ENCODE measurements around the gene RPA3.

Gene RPA3

DNA sequence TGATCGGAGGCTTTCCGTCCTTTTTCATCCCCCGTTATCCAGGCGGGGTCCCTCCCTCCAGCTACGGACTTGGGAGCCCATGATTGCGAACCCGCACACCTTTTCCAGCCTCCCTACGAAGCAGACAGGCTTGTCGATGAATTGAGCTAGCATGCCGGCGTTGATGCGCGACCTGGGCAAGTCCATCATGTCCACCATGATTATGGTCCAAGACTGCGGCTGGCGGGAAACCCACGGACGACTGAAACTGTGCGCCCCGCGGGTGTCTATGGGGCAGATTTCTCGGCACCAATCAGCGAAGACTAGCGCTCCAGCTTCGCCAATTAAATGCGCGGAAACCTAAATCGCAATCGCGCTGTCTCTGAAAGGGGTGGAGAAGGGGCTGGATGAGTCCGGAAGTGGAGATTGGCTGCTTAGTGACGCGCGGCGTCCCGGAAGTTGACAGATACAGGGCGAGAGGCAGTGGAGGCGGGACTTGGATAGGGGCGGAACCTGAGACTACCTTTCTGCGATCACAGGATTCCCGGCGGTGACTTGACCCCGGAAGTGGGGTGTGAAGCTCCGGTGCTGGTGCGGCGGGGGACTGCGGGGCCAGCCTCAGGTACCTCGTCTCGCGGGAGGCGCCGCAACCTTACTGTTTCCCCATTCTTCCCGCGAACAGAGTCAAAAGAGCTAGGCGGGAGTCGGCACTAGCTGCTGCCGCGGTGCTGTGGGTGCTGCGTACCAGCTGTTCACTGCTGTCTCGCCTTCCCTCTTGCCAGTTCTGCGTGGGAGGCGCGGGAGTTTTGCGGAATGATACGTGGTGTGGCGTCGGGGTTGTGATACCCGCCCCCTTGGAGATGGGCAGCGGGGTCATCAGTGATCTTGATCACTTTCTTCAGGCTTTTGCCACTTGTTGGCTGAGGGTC lies 77.9 kb downstream of the RPA3 start, which contains the start of gene UMAD1 (continued):
- no peak for TF ChIP-seq BCL6B (tag by site-specific recombination; IDR thresholded peaks at IDR 0.05)
- peak; percentile 90 for TF ChIP-seq EGR2 (tag by site-specific recombination; IDR thresholded peaks at IDR 0.05; ENCODE audit: low read depth)
- no peak for TF ChIP-seq ZNF398 (tag by site-specific recombination; IDR thresholded peaks at IDR 0.05)
- TF ChIP-seq ZNF776 (tag by site-specific recombination; IDR thresholded peaks at IDR 0.05; ENCODE audit: borderline replicate concordance), result no peak
- TF ChIP-seq, protein P1, sequence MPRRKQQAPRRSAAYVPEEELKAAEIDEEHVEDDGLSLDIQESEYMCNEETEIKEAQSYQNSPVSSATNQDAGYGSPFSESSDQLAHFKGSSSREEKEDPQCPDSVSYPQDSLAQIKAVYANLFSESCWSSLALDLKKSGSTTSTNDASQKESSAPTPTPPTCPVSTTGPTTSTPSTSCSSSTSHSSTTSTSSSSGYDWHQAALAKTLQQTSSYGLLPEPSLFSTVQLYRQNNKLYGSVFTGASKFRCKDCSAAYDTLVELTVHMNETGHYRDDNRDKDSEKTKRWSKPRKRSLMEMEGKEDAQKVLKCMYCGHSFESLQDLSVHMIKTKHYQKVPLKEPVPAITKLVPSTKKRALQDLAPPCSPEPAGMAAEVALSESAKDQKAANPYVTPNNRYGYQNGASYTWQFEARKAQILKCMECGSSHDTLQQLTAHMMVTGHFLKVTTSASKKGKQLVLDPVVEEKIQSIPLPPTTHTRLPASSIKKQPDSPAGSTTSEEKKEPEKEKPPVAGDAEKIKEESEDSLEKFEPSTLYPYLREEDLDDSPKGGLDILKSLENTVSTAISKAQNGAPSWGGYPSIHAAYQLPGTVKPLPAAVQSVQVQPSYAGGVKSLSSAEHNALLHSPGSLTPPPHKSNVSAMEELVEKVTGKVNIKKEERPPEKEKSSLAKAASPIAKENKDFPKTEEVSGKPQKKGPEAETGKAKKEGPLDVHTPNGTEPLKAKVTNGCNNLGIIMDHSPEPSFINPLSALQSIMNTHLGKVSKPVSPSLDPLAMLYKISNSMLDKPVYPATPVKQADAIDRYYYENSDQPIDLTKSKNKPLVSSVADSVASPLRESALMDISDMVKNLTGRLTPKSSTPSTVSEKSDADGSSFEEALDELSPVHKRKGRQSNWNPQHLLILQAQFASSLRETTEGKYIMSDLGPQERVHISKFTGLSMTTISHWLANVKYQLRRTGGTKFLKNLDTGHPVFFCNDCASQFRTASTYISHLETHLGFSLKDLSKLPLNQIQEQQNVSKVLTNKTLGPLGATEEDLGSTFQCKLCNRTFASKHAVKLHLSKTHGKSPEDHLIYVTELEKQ (tag by site-specific recombination; IDR thresholded peaks at IDR 0.05; ENCODE audit: borderline replicate concordance), result no peak
- TF ChIP-seq ZXDB (tag by site-specific recombination; IDR thresholded peaks at IDR 0.05), result peak; percentile 67
- no peak for TF ChIP-seq ZNF664 (tag by site-specific recombination; IDR thresholded peaks at IDR 0.05)
- TF ChIP-seq ZNF610 (tag by site-specific recombination; IDR thresholded peaks at IDR 0.05; ENCODE audit: borderline replicate concordance), result peak; percentile 63; the same call in 1 of the 2 replicates
- TF ChIP-seq, protein P2, sequence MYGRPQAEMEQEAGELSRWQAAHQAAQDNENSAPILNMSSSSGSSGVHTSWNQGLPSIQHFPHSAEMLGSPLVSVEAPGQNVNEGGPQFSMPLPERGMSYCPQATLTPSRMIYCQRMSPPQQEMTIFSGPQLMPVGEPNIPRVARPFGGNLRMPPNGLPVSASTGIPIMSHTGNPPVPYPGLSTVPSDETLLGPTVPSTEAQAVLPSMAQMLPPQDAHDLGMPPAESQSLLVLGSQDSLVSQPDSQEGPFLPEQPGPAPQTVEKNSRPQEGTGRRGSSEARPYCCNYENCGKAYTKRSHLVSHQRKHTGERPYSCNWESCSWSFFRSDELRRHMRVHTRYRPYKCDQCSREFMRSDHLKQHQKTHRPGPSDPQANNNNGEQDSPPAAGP (tag by site-specific recombination; IDR thresholded peaks at IDR 0.05), result peak; percentile 29; the same call in 1 of the 2 replicates
- TF ChIP-seq ZNF266 (tag by site-specific recombination; IDR thresholded peaks at IDR 0.05; ENCODE audit: low read depth), result no peak
- TF ChIP-seq ZNF621 (tag by site-specific recombination; IDR thresholded peaks at IDR 0.05), result no peak
- peak; percentile 52; the same call in 1 of the 2 replicates for TF ChIP-seq BCL11B (tag by site-specific recombination; IDR thresholded peaks at IDR 0.05; ENCODE audit: low read depth)
- TF ChIP-seq ZBTB20 (tag by site-specific recombination; IDR thresholded peaks at IDR 0.05), result peak; percentile 58; the same call in 1 of the 2 replicates
- no peak for TF ChIP-seq ZNF777 (tag by site-specific recombination; IDR thresholded peaks at IDR 0.05; ENCODE audit: borderline replicate concordance)
- TF ChIP-seq GLIS1 (tag by site-specific recombination; IDR thresholded peaks at IDR 0.05), result peak; percentile 50
- TF ChIP-seq ZNF350 (tag by site-specific recombination; IDR thresholded peaks at IDR 0.05), result no peak
- TF ChIP-seq HOXC10 (CRISPR knock-in tag; IDR thresholded peaks at IDR 0.05), result no peak
- TF ChIP-seq ZNF677 (tag by site-specific recombination; IDR thresholded peaks at IDR 0.05), result no peak
- TF ChIP-seq ZNF24 (tag by site-specific recombination; IDR thresholded peaks at IDR 0.05), result peak; percentile 75
- no peak for TF ChIP-seq PRDM2 (tag by site-specific recombination; IDR thresholded peaks at IDR 0.05; ENCODE audit: borderline replicate concordance)
- TF ChIP-seq, protein P3, sequence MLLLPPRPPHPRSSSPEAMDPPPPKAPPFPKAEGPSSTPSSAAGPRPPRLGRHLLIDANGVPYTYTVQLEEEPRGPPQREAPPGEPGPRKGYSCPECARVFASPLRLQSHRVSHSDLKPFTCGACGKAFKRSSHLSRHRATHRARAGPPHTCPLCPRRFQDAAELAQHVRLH (tag by site-specific recombination; IDR thresholded peaks at IDR 0.05), result peak; percentile 94
- TF ChIP-seq ZNF707 (tag by site-specific recombination; IDR thresholded peaks at IDR 0.05), result no peak
- no peak for TF ChIP-seq ZNF404 (tag by site-specific recombination; IDR thresholded peaks at IDR 0.05)
- no peak for TF ChIP-seq ZBTB7A (tag by site-specific recombination; IDR thresholded peaks at IDR 0.05; ENCODE audit: low read depth)
- TF ChIP-seq KLF7 (tag by site-specific recombination; IDR thresholded peaks at IDR 0.05; ENCODE audit: borderline replicate concordance), result no peak

Measured in HEK293 (cell line).